Esophagus muscularis mucosa (tissue), 3 donors: ENCODE measurements around the gene SIRT7.

Experiments
- CTCF ChIP-seq, 3 experiments: fragments of 200-600 bp in 2 of 3; fragments of 450-650 bp in 1 of 3; sonication (generic) in 2 of 3; IDR thresholded peaks; one replicate each; pipeline ENCODE4 v1.5.1; 2017 to 2019; ENCODE audit warnings: antibody characterized with exemption in 3 of 3, mild to moderate bottlenecking in 2 of 3, moderate library complexity in 1 of 3
- POLR2A ChIP-seq: fragments of 450-650 bp; IDR thresholded peaks from one replicate; pipeline ENCODE4 v1.6.1; 2017; ENCODE audit warnings: antibody characterized with exemption, moderate library complexity, mild to moderate bottlenecking, low read depth

DNA sequence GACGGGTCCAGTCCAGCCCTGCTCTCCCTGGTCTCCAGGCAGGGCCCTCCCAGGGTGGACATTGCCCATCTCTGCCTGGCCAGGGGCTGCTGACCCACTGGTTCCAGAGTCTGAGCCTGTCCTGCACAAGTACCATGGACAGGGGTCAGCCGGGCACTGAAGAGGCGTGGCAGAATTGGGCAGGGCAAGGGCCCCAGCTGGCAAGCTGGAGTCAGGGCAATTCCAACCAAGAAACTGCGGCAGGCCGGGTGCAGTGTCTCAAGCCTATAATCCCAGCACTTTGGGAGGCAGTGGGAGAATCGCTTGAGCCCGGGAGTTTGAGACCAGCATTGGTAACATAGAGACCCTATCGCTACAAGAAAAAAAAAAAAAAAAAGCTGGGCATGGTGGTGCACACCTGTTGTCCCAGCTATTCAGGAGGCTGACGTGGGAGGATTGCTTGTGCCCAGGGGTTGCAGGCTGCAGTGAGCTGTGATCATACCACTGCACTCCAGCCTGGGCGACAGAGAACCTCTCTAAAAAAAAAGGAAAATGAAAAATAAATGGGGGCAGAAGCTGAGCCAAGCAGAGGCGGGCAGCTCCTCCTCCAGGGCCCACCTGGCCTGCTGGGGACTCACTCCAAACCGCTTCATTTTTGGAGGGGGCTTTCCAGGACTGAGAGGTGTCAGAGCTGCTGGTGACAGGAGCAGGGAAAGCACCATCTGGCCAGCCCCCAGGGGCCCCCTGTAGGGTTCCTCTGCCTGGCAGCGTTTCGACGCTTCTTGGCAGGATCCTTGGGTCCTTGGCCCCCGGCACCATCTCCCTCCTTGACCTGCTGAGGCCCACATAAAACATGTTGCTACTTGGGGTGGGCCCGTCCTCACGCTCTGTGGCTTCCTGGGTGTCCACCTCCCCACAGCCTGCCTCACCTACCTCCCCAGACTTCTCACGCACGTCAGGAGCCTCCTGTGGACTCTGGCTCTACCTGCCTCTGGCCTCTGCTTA, 12.5 kb upstream of the SIRT7 start:
- TF ChIP-seq CTCF (IDR thresholded peaks at IDR 0.05) (no peak), POLR2A (no peak)
